HFFc6 (cell line): ENCODE measurements around the gene NLN. TPM values are rescaled to one million over a fixed set of nuclear protein-coding genes. Genes with fewer than 3 reads are reported as not detected.

Experiments
- DNase-seq: peaks from one replicate; pipeline ENCODE4 v3.0.0-alpha.2; 2018
- H3K27ac Mint-ChIP-seq: 2 replicates; pipeline ENCODE4 v1.8.0; 2020; ENCODE audit warnings: mild to moderate bottlenecking, mixed read lengths
- H3K27me3 Mint-ChIP-seq: 2 replicates; pipeline ENCODE4 v1.8.0; 2021; ENCODE audit warnings: mild to moderate bottlenecking, moderate library complexity, mixed read lengths; ENCODE audit not compliant: insufficient read depth
- H3K36me3 Mint-ChIP-seq: 2 replicates; pipeline ENCODE4 v1.8.0; 2021; ENCODE audit warnings: low read depth, mixed read lengths
- H3K4me1 Mint-ChIP-seq: 2 replicates; pipeline ENCODE4 v1.8.0; 2020; ENCODE audit warnings: low read depth, mixed read lengths
- H3K4me3 Mint-ChIP-seq: 2 replicates; pipeline ENCODE4 v1.8.0; 2020; ENCODE audit warnings: mild to moderate bottlenecking, moderate library complexity, mixed read lengths
- H3K9me3 Mint-ChIP-seq: 2 replicates; pipeline ENCODE4 v1.8.0; 2020; ENCODE audit warnings: mild to moderate bottlenecking, mixed read lengths
- total RNA-seq, 6 experiments: library from RNA; stranded (reverse); fragmentation: NEBNext Ultra II Directional; extraction: Animal tissue kit (Norgen Biotek cat#: 25700); gene quantifications; 2 replicates in 1 of 6; 3 replicates in 5 of 6; pipeline ENCODE4 v1.2.3, GENCODE V29; 2021
- TF ChIP-seq, protein P1 (sequence below): fragments of 200-600 bp; sonication (generic); IDR thresholded peaks from 2 replicates; pipeline ENCODE4 v1.5.0; 2021; ENCODE audit warnings: antibody characterized with exemption, mild to moderate bottlenecking

The NLN gene
- total RNA-seq, 6 experiments from 2014 or later, result 47.9 to 62.0 (median 57.1) TPM

DNA sequence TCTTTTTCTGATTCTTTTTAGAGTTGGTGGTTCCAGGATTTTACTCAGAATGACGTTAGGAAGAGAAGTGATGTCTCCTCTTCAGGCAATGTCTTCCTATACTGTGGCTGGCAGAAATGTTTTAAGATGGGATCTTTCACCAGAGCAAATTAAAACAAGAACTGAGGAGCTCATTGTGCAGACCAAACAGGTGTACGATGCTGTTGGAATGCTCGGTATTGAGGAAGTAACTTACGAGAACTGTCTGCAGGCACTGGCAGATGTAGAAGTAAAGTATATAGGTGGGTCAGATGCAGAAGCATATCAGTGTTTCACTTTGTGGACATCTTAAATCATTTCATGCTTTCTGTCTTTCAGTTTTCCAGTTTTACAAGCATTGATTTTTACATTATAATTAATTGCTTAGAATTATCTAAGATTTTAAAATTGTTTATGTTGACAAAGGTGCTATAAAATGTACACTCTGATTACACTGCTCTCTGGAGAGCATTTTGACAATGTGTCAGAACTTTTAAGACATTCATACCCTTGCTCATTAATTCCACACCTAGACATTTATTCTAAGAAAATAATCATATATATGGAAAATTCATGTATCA, 36.6 kb downstream of the NLN start:
- no peak overlapping the region for H3K4me3 Mint-ChIP-seq
- TF ChIP-seq, protein P1, sequence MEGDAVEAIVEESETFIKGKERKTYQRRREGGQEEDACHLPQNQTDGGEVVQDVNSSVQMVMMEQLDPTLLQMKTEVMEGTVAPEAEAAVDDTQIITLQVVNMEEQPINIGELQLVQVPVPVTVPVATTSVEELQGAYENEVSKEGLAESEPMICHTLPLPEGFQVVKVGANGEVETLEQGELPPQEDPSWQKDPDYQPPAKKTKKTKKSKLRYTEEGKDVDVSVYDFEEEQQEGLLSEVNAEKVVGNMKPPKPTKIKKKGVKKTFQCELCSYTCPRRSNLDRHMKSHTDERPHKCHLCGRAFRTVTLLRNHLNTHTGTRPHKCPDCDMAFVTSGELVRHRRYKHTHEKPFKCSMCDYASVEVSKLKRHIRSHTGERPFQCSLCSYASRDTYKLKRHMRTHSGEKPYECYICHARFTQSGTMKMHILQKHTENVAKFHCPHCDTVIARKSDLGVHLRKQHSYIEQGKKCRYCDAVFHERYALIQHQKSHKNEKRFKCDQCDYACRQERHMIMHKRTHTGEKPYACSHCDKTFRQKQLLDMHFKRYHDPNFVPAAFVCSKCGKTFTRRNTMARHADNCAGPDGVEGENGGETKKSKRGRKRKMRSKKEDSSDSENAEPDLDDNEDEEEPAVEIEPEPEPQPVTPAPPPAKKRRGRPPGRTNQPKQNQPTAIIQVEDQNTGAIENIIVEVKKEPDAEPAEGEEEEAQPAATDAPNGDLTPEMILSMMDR, result no peak
- H3K9me3 Mint-ChIP-seq, result no peaks in the 10 kb centered on the region
- H3K36me3 Mint-ChIP-seq, result peaks cover 31% of the 10 kb centered on the region
- no peaks in the 10 kb centered on the region for H3K27me3 Mint-ChIP-seq
- no peak for DNase-seq
- H3K27ac Mint-ChIP-seq, result no peak overlapping the region
- peaks cover 26% of the 10 kb centered on the region for H3K4me1 Mint-ChIP-seq

DNA sequence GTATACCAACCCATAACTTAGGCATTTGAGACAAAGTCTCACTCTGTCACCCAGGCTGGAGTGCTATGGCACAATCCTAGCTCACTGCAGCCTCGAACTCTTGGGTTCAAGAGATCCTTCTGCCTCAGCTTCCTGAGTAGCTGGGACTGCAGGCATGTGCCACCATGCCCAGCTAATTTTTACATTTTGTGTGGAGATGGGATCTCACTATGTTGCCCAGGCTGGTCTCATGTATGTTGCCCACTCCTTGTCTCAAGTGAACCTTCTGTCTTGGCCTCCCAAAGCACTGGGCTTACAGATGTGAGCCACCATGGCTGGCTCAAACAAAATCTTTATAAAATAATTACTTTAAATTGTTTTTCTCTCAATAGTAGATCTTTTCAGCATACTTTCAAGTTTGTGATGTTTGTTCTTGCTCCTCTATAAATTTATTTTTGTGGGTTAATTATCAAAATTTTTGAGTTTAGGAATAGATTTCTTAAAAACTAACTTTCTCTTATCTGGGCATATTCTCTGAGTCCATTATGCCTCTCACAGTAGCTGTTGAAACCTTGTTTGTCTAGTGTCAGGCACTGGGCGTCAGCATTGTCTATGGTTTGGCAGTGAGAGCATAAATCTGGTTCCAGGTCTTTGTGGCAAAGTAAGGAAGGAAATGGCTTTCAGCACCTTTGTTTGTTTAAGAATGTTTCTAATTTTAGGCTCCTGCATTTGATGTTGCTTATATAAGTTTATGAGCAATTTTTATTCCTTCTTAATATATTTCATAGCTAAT, 38.7 kb downstream of the NLN start:
- Mint-ChIP-seq H3K27ac (no peak overlapping the region), H3K27me3 (no peaks in the 10 kb centered on the region), H3K4me1 (peaks cover 26% of the 10 kb centered on the region), H3K4me3 (no peak overlapping the region), H3K36me3 (peaks cover 36% of the 10 kb centered on the region), H3K9me3 (no peaks in the 10 kb centered on the region)
- DNase-seq, result peak; percentile 41
- TF ChIP-seq, protein P1, result peak; percentile 49

DNA sequence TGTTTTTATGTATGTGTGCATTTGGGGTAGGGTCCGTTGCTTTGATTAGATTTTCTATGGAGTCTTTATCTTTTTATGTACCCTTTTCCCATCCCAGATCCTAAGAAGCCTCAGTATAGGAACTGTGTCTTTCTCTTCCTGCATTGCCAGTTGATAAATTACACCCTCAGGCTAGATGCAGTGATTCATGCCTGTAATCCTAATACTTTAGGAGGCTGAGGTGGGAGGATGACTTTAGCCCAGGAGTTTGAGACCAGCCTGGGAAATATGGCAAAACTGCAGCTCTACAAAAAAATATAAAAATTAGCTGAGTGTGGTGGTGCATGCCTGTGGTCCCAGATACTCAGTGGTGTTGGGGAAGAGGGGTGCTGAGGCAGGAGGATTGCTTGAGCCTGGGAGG, 40.2 kb downstream of the NLN start:
- H3K27ac Mint-ChIP-seq, result no peak overlapping the region
- peaks cover 2% of the 10 kb centered on the region; the same call in 1 of the 2 replicates for H3K9me3 Mint-ChIP-seq
- peak; percentile 37 for DNase-seq
- peaks cover 50% of the 10 kb centered on the region for H3K36me3 Mint-ChIP-seq
- TF ChIP-seq, protein P1, result no peak
- H3K4me1 Mint-ChIP-seq, result peaks cover 26% of the 10 kb centered on the region
- no peak overlapping the region; the same call in 1 of the 2 replicates for H3K4me3 Mint-ChIP-seq
- H3K27me3 Mint-ChIP-seq, result no peaks in the 10 kb centered on the region

DNA sequence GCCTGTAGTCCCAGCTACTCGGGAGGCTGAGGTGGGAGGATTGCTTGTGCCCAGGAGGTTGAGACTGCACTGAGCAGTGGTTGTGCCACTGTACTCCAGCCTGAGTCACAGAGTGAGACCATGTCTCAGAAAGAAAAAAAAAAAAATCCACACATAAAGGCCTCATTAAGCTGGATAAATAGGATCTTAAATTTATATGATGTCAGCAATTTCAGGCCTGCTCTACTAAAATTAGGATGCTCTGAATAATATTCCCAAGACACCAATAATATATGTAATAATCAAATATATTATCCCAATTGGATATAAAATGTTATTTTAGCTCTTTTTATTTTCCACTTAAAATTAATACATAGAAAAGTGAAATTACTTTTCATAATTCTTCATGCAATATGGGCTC, 43.6 kb downstream of the NLN start:
- Mint-ChIP-seq H3K36me3 (peaks cover 51% of the 10 kb centered on the region), H3K4me1 (peaks cover 47% of the 10 kb centered on the region), H3K9me3 (peaks cover 12% of the 10 kb centered on the region), H3K27ac (no peak overlapping the region), H3K4me3 (no peak overlapping the region), H3K27me3 (no peaks in the 10 kb centered on the region)
- TF ChIP-seq, protein P1, result no peak
- DNase-seq, result no peak

DNA sequence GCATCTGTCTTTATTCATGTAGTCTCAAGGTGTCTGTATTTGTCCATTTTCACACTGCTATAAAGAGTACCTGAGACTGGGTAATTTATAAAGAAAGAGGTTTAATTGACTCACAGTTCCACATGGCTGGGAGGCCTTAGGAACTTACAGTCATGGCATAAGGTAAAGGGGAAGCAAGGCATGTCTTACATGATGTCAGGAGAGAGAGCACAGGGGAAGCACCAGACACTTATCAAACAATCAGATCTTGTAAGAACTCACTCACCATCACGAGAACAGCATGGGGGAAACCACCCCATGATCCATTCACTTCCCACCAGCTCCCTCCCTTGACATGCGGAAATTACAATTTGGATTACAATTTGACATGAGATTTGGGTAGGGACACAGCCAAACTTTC, 44.2 kb downstream of the NLN start:
- Mint-ChIP-seq H3K27ac (no peak overlapping the region), H3K36me3 (peaks cover 47% of the 10 kb centered on the region), H3K4me3 (no peak overlapping the region), H3K27me3 (no peaks in the 10 kb centered on the region), H3K4me1 (peaks cover 43% of the 10 kb centered on the region), H3K9me3 (peaks cover 12% of the 10 kb centered on the region)
- TF ChIP-seq, protein P1, result no peak
- DNase-seq, result no peak
